ENCODE data around the gene PARP2. TPM values are rescaled to one million over a fixed set of nuclear protein-coding genes. Genes with fewer than 3 reads are reported as not detected.

The PARP2 gene
- total and polyA plus RNA-seq, 2 of the 8 experiments (the other 6 are each of a cell fraction or from before 2014, with no cell fraction given), result 27.7 to 41.7 TPM

DNA sequence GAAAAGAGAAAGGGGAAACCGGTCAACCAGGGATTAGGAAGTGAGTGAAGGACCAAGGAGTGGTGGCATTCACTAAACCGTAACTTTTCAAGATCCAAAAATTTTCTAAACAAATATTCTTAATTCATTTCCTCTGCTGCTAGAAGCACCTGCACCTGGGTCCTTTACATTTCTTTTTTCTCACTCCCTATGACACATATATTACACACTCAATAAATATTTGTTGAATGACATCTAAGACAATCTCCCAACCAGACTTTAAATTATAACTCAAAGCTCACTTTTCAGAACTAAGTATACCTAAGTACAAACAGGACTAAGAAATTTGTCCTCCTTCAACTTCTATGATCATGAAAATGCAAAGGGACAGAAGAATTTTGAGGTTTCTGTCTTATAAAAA is 48.8 kb upstream of the PARP2 start:
- no peak overlapping the region for H2AK5ac ChIP-seq (ENCODE audit: low read depth, low read length)
- no peaks in the 10 kb centered on the region for H3K79me2 ChIP-seq (ENCODE audit: control insufficient read depth in 1 of 2, insufficient read depth in 2 of 2, low read length in 2 of 2)
- no peak overlapping the region for H4K5ac ChIP-seq (ENCODE audit: insufficient read length, low read depth, low read length)
- H3K4me2 ChIP-seq (ENCODE audit: insufficient read depth in 1 of 2, low read depth in 2 of 2, low read length in 2 of 2), result no peak overlapping the region
- no peak overlapping the region for H3K27ac ChIP-seq (ENCODE audit: low read depth, low read length)
- FAIRE-seq (no peak), DNase-seq (ENCODE audit: low read depth in 1 of 2, low spot score in 2 of 2) (no peak)
- no peaks in the 10 kb centered on the region for H3K79me1 ChIP-seq (ENCODE audit: low read depth, low read length)
- ChIA-PET POLR2A (ENCODE audit: partially characterized antibody) (interaction anchor here (1.0 kb wide), 1 partner anchor 15 kb away, joined by 4 read pairs; no protein-coding TSS in a partner anchor), CTCF (ENCODE audit: partially characterized antibody) (interaction anchor here (0.6 to 1.1 kb wide), 2 partner anchors 32 to 80 kb away, joined by 4 read pairs; no protein-coding TSS in a partner anchor)
- H3K4me3 ChIP-seq (ENCODE audit: extremely low read depth in 1 of 4, insufficient read depth in 2 of 4, low read depth in 3 of 4, low read length in 4 of 4), result no peak overlapping the region
- no peak overlapping the region for H4K8ac ChIP-seq (ENCODE audit: extremely low read depth, insufficient read depth, low read length)
- no peak overlapping the region for H2BK5ac ChIP-seq (ENCODE audit: low read depth, low read length)
- H4K20me1 ChIP-seq (replicated peaks in 1 of 2; ENCODE audit: control insufficient read depth in 1 of 2, insufficient read depth in 2 of 2, low read length in 2 of 2), result peaks cover 0 to 1% of the 10 kb centered on the region in 2 experiments
- no peak overlapping the region for H3K23ac ChIP-seq (ENCODE audit: insufficient read length)
- no peaks in the 10 kb centered on the region for H3K23me2 ChIP-seq (ENCODE audit: low read depth, low read length)
- H3K9me3 ChIP-seq (ENCODE audit: insufficient read depth in 2 of 2, low read depth in 1 of 2, low read length in 1 of 2), result no peaks in the 10 kb centered on the region
- H2BK120ac ChIP-seq (replicated peaks; ENCODE audit: low read depth, low read length), result no peak overlapping the region
- no peaks in the 10 kb centered on the region for H3K4me1 ChIP-seq (replicated peaks in 1 of 4; ENCODE audit: control insufficient read depth in 3 of 4, insufficient read depth in 4 of 4, low read length in 3 of 4)
- H3K18ac ChIP-seq (ENCODE audit: extremely low read depth, low read length), result no peak overlapping the region
- H3K14ac ChIP-seq (ENCODE audit: insufficient read length), result no peak overlapping the region
- WGBS, 2 experiments (ENCODE audit: extremely low coverage in 1 of 2, insufficient coverage in 1 of 2, insufficient read length in 1 of 2, insufficient replicate concordance in 2 of 2, low coverage in 1 of 2, low lambda C conversion rate in 2 of 2, missing lambda C conversion rate in 1 of 2), result 95% methylated on average over 2 of the region's 2 CpGs; no CpG with 5 or more reads in 1 of the 2 experiments
- no peak overlapping the region for H3K9ac ChIP-seq (replicated peaks in 1 of 4; ENCODE audit: extremely low read depth in 1 of 4, low read depth in 3 of 4, low read length in 3 of 4)
- H2BK15ac ChIP-seq (ENCODE audit: low read length), result no peak overlapping the region
- H3K4ac ChIP-seq (replicated peaks; ENCODE audit: insufficient read length, low read depth, low read length), result no peak overlapping the region
- no peak overlapping the region for H2BK20ac ChIP-seq (ENCODE audit: low read length)
- H3K27me3 ChIP-seq (replicated peaks in 1 of 4; ENCODE audit: control insufficient read depth in 3 of 4, extremely low read depth in 1 of 4, insufficient read depth in 3 of 4, low read length in 3 of 4), result no peaks in the 10 kb centered on the region
- peaks cover 4 to 31% (median 19%) of the 10 kb centered on the region in 4 experiments; a peak in 6 of 8 replicates for H3K36me3 ChIP-seq (ENCODE audit: control insufficient read depth in 2 of 4, insufficient read depth in 4 of 4, low read length in 3 of 4)
- H3K56ac ChIP-seq (replicated peaks; ENCODE audit: insufficient read length, low read depth, low read length), result no peak overlapping the region
- no peak overlapping the region for H2AFZ ChIP-seq (ENCODE audit: low read length)
- no peak overlapping the region for H4K91ac ChIP-seq (replicated peaks; ENCODE audit: insufficient read length, low read length)
- TF ChIP-seq RFX5 (IDR thresholded peaks at IDR 0.05; ENCODE audit: borderline replicate concordance, low read depth, low read length) (no peak), SIN3A (conservative IDR thresholded peaks at IDR 0.05 in 1 of 2, IDR thresholded peaks at IDR 0.05 in 1 of 2; ENCODE audit: low read depth in 1 of 2, low read length in 2 of 2) (no peak), RBBP5 (IDR thresholded peaks at IDR 0.05; ENCODE audit: borderline replicate concordance, low read depth, low read length) (no peak), SP2 (IDR thresholded peaks at IDR 0.05; ENCODE audit: low read length) (no peak), POU5F1 (IDR thresholded peaks at IDR 0.05; ENCODE audit: low read depth, low read length) (no peak)
- TF ChIP-seq, protein P1, sequence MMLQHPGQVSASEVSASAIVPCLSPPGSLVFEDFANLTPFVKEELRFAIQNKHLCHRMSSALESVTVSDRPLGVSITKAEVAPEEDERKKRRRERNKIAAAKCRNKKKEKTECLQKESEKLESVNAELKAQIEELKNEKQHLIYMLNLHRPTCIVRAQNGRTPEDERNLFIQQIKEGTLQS (IDR thresholded peaks at IDR 0.05; ENCODE audit: insufficient read depth, low read depth, low read length), result no peak
- H2BK12ac ChIP-seq (ENCODE audit: low read depth, low read length), result no peak overlapping the region

Data from H1 (cell line).